OCI-M1 (cell line): ENCODE results near the gene SLF1.

Source experiments
- DNase-seq: peaks from one replicate; lab custom pipeline; 2025; lab: John Stamatoyannopoulos, UW

The SLF1 gene

DNA sequence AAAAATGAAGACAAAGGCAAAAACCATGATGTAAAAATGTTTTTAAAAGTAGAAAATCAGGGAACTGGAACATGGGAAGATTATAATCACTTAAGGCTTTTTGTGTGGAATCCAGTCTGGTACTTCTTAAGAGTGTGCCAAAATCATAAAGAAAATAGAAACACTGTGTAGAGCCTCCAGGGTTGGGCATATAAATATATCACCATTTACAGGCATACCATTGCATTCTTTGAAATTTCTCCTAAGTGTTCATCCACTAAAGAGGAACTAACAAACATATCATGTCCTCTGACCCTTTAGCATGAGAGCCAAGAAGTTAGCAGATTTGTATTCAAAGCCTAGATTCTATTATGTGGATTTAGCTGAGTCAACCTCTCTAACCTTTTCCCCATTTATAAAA, 93.3 kb downstream of the SLF1 start:
- DNase-seq = no peak

DNA sequence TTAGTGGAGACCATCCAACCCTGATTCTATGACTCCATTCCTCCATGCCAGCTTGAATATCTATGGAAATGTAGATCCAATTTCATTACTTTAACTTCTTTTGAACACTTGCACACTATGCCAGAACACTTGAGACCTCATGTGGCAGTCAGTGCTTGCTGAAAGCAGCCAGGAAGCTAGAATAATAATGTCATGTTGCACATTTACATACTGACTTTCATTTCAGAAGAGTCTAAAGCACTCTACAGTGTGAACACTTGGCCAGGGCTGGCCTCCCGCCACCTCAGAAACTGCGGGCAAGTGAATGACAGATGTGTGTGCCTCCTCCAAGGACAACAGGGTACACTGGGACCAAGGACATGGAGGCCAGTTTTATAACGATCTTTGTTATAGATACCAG, 97.3 kb downstream of the SLF1 start:
- DNase-seq = no peak

DNA sequence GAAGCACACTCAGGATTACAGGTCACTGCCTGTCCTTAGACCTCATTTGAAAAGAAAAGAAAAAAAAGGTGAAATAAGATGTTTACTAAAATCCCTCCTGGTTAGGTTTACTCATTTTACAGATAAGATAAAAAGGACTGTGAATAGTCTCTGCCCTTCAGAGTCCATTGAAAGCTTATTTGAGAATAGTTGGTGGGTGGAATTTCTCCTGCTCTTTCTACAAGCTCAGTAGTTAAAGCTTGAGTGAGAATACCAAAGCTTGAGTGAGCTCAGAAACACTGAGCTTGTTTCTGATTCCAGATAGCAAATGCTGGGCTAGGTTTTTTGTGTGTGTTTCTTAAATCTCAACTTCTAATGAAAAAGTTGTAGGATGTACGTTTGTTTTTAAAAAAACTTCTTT, 106.7 kb downstream of the SLF1 start:
- no peak for DNase-seq

DNA sequence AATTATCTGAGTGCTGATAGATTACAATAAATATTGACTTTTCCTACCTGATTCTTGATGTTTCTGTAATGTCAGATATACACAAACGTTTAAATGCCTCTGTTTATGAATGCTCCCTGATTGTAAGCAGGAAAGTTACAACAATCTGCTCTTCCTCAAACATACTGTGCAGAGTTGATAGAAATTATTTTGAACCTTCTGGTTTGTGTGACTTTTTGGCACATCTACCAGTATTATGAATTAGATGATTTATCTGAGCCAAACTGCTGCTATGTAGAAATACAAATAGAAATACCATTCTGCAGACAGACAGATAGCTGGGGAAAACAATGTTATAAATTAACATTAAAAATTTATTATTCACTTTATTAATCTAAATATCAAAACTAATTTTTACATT, 113.0 kb downstream of the SLF1 start:
- DNase-seq = no peak

- DNase-seq = no peak
Measured at GRCh38 chr5:94736498-94736897, 118.0 kb downstream of the SLF1 start.

DNA sequence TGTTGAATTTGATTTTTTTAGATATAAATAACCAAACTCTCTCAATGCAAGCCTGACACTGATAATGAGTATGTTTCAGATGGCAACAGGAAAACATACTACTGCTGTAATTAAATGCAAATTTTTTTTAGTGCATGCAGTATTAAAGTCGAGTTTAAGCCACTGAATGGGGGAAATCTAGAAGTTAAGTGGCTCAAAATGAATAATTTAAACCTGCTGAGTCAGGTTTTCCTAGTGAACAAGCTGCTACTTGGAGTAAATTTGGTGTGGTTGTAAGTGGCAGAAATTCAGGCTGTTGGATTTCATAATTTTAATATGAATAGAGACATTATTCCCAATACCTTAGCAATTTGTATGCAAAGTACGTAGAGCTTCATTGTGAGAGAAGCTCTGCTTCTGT, 121.8 kb downstream of the SLF1 start:
- DNase-seq = no peak

DNA sequence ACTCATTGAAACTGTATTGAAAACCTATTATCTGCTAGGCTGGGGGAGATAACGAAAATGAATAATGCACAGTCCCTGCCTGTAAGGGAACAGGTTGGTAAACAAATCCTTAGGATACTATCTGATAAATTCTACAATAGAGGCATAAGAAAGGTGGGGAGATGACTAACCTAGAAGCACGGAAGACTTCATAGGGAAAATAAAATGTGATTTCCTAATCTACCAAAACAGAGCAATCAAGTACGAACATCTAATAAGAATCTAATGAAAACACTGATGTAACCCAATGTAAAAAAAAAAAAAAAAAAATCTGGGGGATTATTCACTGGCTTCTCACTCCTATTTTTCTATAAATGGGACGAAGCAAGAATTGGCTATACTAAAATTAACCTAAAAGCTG, 124.4 kb downstream of the SLF1 start:
- no peak for DNase-seq

DNA sequence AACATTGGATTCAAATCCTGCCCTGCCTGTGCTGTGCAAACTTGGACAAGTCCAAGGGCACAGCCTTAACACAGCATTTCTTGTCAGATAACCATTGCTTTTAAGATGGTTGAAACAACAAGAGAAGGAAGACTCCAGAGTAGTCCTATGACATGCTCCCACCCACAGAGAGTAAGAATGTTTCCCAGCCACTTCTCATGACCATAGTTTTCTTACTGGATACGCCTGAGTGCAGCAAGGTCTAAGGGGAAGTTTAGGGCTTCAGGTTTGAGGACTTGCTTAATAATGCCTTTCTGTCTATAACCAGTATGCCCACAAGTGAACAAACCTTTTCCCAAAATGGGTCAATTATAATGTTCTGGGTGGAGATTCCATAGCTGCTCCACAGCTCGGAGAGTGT, 126.4 kb downstream of the SLF1 start:
- no peak for DNase-seq

GRCh38 chr5:94745786-94746730, 127.6 kb downstream of the SLF1 start:
- DNase-seq = no peak

DNA sequence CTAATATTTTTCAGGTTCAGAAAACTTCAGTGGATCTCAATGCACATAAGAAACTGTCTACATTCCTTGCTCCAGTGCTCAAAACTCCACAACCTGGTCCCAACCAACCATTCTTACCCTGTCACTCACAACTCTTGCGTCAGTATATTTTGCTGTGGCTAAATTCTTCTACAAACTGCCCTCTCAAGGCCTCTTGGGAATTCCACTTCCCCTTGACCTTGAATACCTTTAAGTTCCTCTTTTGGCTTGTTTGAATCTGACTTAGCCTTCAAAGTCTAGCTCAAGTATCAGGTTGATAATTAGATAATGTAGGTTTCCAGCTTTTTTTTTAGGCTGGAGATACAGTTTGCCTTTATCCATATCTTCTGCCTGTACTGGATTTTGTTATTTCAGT, 128.3 kb downstream of the SLF1 start:
- DNase-seq = peak; percentile 90
